CD4-positive, alpha-beta T cell (primary cell): ENCODE data around the gene SNX25. TPM values are rescaled to one million over a fixed set of nuclear protein-coding genes. Genes with fewer than 3 reads are reported as not detected.

Source experiments
- ATAC-seq: fragments of 200-7000 bp; cut with Tn5 transposase; one replicate; pipeline ENCODE4 v1.10.0; 2022; ENCODE audit warnings: mild to moderate bottlenecking; ENCODE audit not compliant: poor library complexity
- CTCF ChIA-PET: fragments of 350-600 bp; sonication (Branson Sonifier 250); formaldehyde crosslinking; loops from one replicate; lab custom pipeline; 2021; ENCODE audit warnings: antibody characterized with exemption, inconsistent platforms; lab: Charles Lee
- POLR2A ChIA-PET: fragments of 350-600 bp; sonication (Branson Sonifier 250); formaldehyde crosslinking; loops from one replicate; lab custom pipeline; 2021; ENCODE audit warnings: antibody characterized with exemption, inconsistent platforms; lab: Charles Lee
- DNase-seq, 14 experiments: peaks; one replicate each; pipeline ENCODE4 v3.0.0-alpha.2; 2013 to 2020; ENCODE audit warnings: mixed read lengths in 2 of 14
- H3K27ac ChIP-seq, 2 donors: one replicate each; pipeline versions ENCODE4 v1.5.1 to v1.7.0; 2013; ENCODE audit warnings: low read length in 2 of 2, low read depth in 1 of 2, mild to moderate bottlenecking in 1 of 2
- H3K27me3 ChIP-seq, 2 experiments: 1 replicate in 1 of 2; 2 replicates in 1 of 2; pipeline versions ENCODE4 v1.6.1 to v1.7.0; 2013; ENCODE audit warnings: low read length in 2 of 2, control low read depth in 1 of 2, mild to moderate bottlenecking in 1 of 2, moderate library complexity in 1 of 2; ENCODE audit not compliant: insufficient read depth in 2 of 2, control insufficient read depth in 1 of 2
- H3K36me3 ChIP-seq: one replicate; pipeline ENCODE4 v1.6.1; 2013; ENCODE audit warnings: low read length, control low read depth; ENCODE audit not compliant: insufficient read depth
- H3K4me1 ChIP-seq: one replicate; pipeline ENCODE4 v1.6.1; 2013; ENCODE audit warnings: low read length, control low read depth; ENCODE audit not compliant: insufficient read depth
- H3K4me3 ChIP-seq: one replicate; pipeline ENCODE4 v1.5.1; 2013; ENCODE audit warnings: mild to moderate bottlenecking, low read length, moderate library complexity
- H3K9me3 ChIP-seq, 2 experiments: 1 replicate in 1 of 2; 2 replicates in 1 of 2; pipeline versions ENCODE4 v1.6.1 to v1.7.0; 2013; ENCODE audit warnings: low read length in 2 of 2, mild to moderate bottlenecking in 2 of 2, control low read depth in 1 of 2, moderate library complexity in 1 of 2; ENCODE audit not compliant: control insufficient read depth in 1 of 2, insufficient read depth in 1 of 2
- H3K27ac Mint-ChIP-seq: one replicate; pipeline ENCODE4 v1.8.0; 2020; ENCODE audit warnings: mixed read lengths
- H3K27me3 Mint-ChIP-seq: one replicate; pipeline ENCODE4 v1.8.0; 2021; ENCODE audit warnings: mixed read lengths
- H3K36me3 Mint-ChIP-seq: one replicate; pipeline ENCODE4 v1.8.0; 2021; ENCODE audit warnings: low read depth, mixed read lengths
- H3K4me1 Mint-ChIP-seq: one replicate; pipeline ENCODE4 v1.8.0; 2021; ENCODE audit warnings: low read depth, mixed read lengths
- H3K4me3 Mint-ChIP-seq: one replicate; pipeline ENCODE4 v1.8.0; 2020; ENCODE audit warnings: mild to moderate bottlenecking, mixed read lengths
- H3K9me3 Mint-ChIP-seq: one replicate; pipeline ENCODE4 v1.8.0; 2020; ENCODE audit warnings: mixed read lengths
- CTCF ChIP-seq: fragments of 200-600 bp; IDR thresholded peaks from one replicate; pipeline ENCODE4 v1.8.0; 2022; ENCODE audit warnings: antibody characterized with exemption, mild to moderate bottlenecking
- intact Hi-C, 2 experiments: fragments of 100-400 bp; cut with DNase I in 1 of 2; cut with micrococcal nuclease in 1 of 2; formaldehyde crosslinking; loops; one replicate each; pipeline versions ENCODE4 v1.15.1 to v1.9.0; 2023 to 2025; cut with DNase I, micrococcal nuclease
- total RNA-seq, 174 experiments: library from RNA in 2 of 174; stranded (reverse) in 2 of 174; gene quantifications; one replicate each; pipeline ENCODE4 v1.2.3 and lab custom pipeline; 2021 to 2026

Gene SNX25
- total RNA-seq, 2 experiments from 2014 or later, result 7.9 to 9.1 TPM

GRCh38 chr4:185286571-185286970 is 77.2 kb downstream of the SNX25 start:
- no peak overlapping the region for H3K4me3 ChIP-seq
- no peak overlapping the region for H3K27ac ChIP-seq
- ATAC-seq (no peak), DNase-seq (no peak)
- TF ChIP-seq CTCF, result no peak
- no peaks in the 10 kb centered on the region for H3K4me1 Mint-ChIP-seq
- H3K9me3 ChIP-seq, result no peaks in the 10 kb centered on the region
- ChIA-PET POLR2A (interaction anchor here (0.5 kb wide), 1 partner anchor 190 kb away, joined by 3 read pairs; no protein-coding TSS in a partner anchor), CTCF (no interaction called here)
- H3K4me3 Mint-ChIP-seq, result no peak overlapping the region
- H3K36me3 ChIP-seq, result peaks cover 16% of the 10 kb centered on the region
- H3K27ac Mint-ChIP-seq, result no peak overlapping the region
- no peaks in the 10 kb centered on the region for H3K27me3 Mint-ChIP-seq
- intact Hi-C loops, result no loop called here
- H3K9me3 Mint-ChIP-seq, result no peaks in the 10 kb centered on the region
- H3K4me1 ChIP-seq, result no peaks in the 10 kb centered on the region
- no peaks in the 10 kb centered on the region for H3K27me3 ChIP-seq
- H3K36me3 Mint-ChIP-seq, result peaks cover 31% of the 10 kb centered on the region

GRCh38 chr4:185287031-185287430 is 77.6 kb downstream of the SNX25 start:
- Mint-ChIP-seq H3K4me1 (no peaks in the 10 kb centered on the region), H3K27me3 (no peaks in the 10 kb centered on the region), H3K36me3 (peaks cover 36% of the 10 kb centered on the region), H3K9me3 (peaks cover under 1% of the 10 kb centered on the region), H3K4me3 (no peak overlapping the region), H3K27ac (no peak overlapping the region)
- peaks cover 18% of the 10 kb centered on the region for H3K36me3 ChIP-seq
- no peaks in the 10 kb centered on the region for H3K27me3 ChIP-seq
- POLR2A ChIA-PET, result interaction anchor here (0.5 kb wide), 1 partner anchor 191 kb away, joined by 3 read pairs; no protein-coding TSS in a partner anchor
- no peaks in the 10 kb centered on the region for H3K4me1 ChIP-seq
- H3K4me3 ChIP-seq, result no peak overlapping the region
- DNase-seq (no peak), ATAC-seq (no peak)
- no peaks in the 10 kb centered on the region for H3K9me3 ChIP-seq
- intact Hi-C loops, result no loop called here
- CTCF ChIA-PET, result no interaction called here
- no peak for TF ChIP-seq CTCF
- H3K27ac ChIP-seq, result no peak overlapping the region

- H3K27me3 Mint-ChIP-seq, result no peaks in the 10 kb centered on the region
- no peak overlapping the region for H3K4me3 Mint-ChIP-seq
- Histone ChIP-seq H3K36me3 (peaks cover 23% of the 10 kb centered on the region), H3K9me3 (no peaks in the 10 kb centered on the region), H3K27me3 (no peaks in the 10 kb centered on the region), H3K27ac (no peak overlapping the region), H3K4me1 (no peaks in the 10 kb centered on the region), H3K4me3 (no peak overlapping the region)
- no peak for DNase-seq
- H3K27ac Mint-ChIP-seq, result no peak overlapping the region
- H3K36me3 Mint-ChIP-seq, result peaks cover 52% of the 10 kb centered on the region
- H3K9me3 Mint-ChIP-seq, result peaks cover 2% of the 10 kb centered on the region
- intact Hi-C loops, result no loop called here
- H3K4me1 Mint-ChIP-seq, result no peaks in the 10 kb centered on the region
- ChIA-PET CTCF (no interaction called here), POLR2A (no interaction called here)
- TF ChIP-seq CTCF, result no peak
- no peak for ATAC-seq
These were observed 80.7 kb downstream of the SNX25 start for GRCh38 chr4:185290018-185290607.
